ENCODE data around the gene C1orf53. TPM values are rescaled to one million over a fixed set of nuclear protein-coding genes. Genes with fewer than 3 reads are reported as not detected.

C1orf53 gene
- polyA plus RNA-seq, 2 donors = 6.3 to 6.6 TPM

- H3K9me3 ChIP-seq (ENCODE audit: control insufficient read depth in 2 of 2, insufficient read depth in 1 of 2, low read depth in 1 of 2, low read length in 1 of 2) = peaks cover 0 to 5% of the 10 kb centered on the region in 2 donors
- WGBS, 2 donors = 4 to 5% methylated on average over 32 of the region's 32 CpGs
- peaks cover 4 to 61% of the 10 kb centered on the region in 2 donors for H3K27me3 ChIP-seq (ENCODE audit: control insufficient read depth in 1 of 2, insufficient read depth in 2 of 2, low read length in 2 of 2)
- H3K4me3 ChIP-seq (ENCODE audit: low read depth in 1 of 2, low read length in 2 of 2) = peak overlapping the region; percentile 8 to 30
- H3K27ac ChIP-seq (ENCODE audit: low read depth in 2 of 2, low read length in 1 of 2) = no peak overlapping the region
- H3K36me3 ChIP-seq (ENCODE audit: control insufficient read depth in 2 of 2, insufficient read depth in 2 of 2, low read length in 1 of 2) = no peaks in the 10 kb centered on the region
- peaks cover 22 to 32% of the 10 kb centered on the region in 2 donors for H3K4me1 ChIP-seq (ENCODE audit: control insufficient read depth in 2 of 2, insufficient read depth in 2 of 2, low read length in 1 of 2)
These were observed 10.5 kb downstream of the C1orf53 start for GRCh38 chr1:197912739-197913494.

- Histone ChIP-seq H3K27me3 (ENCODE audit: control insufficient read depth in 1 of 2, insufficient read depth in 2 of 2, low read length in 2 of 2) (peaks cover 4 to 67% of the 10 kb centered on the region in 2 donors), H3K4me1 (ENCODE audit: control insufficient read depth in 2 of 2, insufficient read depth in 2 of 2, low read length in 1 of 2) (peaks cover 27 to 35% of the 10 kb centered on the region in 2 donors), H3K4me3 (ENCODE audit: low read depth in 1 of 2, low read length in 2 of 2) (no peak overlapping the region), H3K9me3 (ENCODE audit: control insufficient read depth in 2 of 2, insufficient read depth in 1 of 2, low read depth in 1 of 2, low read length in 1 of 2) (peaks cover 0 to 5% of the 10 kb centered on the region in 2 donors), H3K27ac (ENCODE audit: low read depth in 2 of 2, low read length in 1 of 2) (no peak overlapping the region), H3K36me3 (ENCODE audit: control insufficient read depth in 2 of 2, insufficient read depth in 2 of 2, low read length in 1 of 2) (no peaks in the 10 kb centered on the region)
- 23 to 30% methylated on average over 26 of the region's 26 CpGs for WGBS, 2 donors
These were observed 11.3 kb downstream of the C1orf53 start for GRCh38 chr1:197913495-197914276.

GRCh38 chr1:197914510-197914909 lies 12.1 kb downstream of the C1orf53 start:
- peaks cover 27 to 35% of the 10 kb centered on the region in 2 donors for H3K4me1 ChIP-seq (ENCODE audit: control insufficient read depth in 2 of 2, insufficient read depth in 2 of 2, low read length in 1 of 2)
- WGBS, 2 donors = 22 to 32% methylated on average over 5 of the region's 5 CpGs

GRCh38 chr1:197915260-197915861 lies 12.9 kb downstream of the C1orf53 start:
- Histone ChIP-seq H3K27ac (ENCODE audit: low read depth in 2 of 2, low read length in 1 of 2) (no peak overlapping the region), H3K27me3 (ENCODE audit: control insufficient read depth in 1 of 2, insufficient read depth in 2 of 2, low read length in 2 of 2) (peaks cover 8 to 79% of the 10 kb centered on the region in 2 donors), H3K9me3 (ENCODE audit: control insufficient read depth in 2 of 2, insufficient read depth in 1 of 2, low read depth in 1 of 2, low read length in 1 of 2) (peaks cover 0 to 8% of the 10 kb centered on the region in 2 donors), H3K4me3 (ENCODE audit: low read depth in 1 of 2, low read length in 2 of 2) (no peak overlapping the region), H3K4me1 (ENCODE audit: control insufficient read depth in 2 of 2, insufficient read depth in 2 of 2, low read length in 1 of 2) (peaks cover 27 to 39% of the 10 kb centered on the region in 2 donors), H3K36me3 (ENCODE audit: control insufficient read depth in 2 of 2, insufficient read depth in 2 of 2, low read length in 1 of 2) (no peaks in the 10 kb centered on the region)
- 9% methylated on average over 7 of the region's 7 CpGs for WGBS, 2 donors

More at GRCh38 chr1:197914510-197914909, 12.1 kb downstream of the C1orf53 start:
- Histone ChIP-seq H3K27me3 (ENCODE audit: control insufficient read depth in 1 of 2, insufficient read depth in 2 of 2, low read length in 2 of 2) (peaks cover 8 to 71% of the 10 kb centered on the region in 2 donors), H3K9me3 (ENCODE audit: control insufficient read depth in 2 of 2, insufficient read depth in 1 of 2, low read depth in 1 of 2, low read length in 1 of 2) (peaks cover 0 to 5% of the 10 kb centered on the region in 2 donors), H3K4me3 (ENCODE audit: low read depth in 1 of 2, low read length in 2 of 2) (no peak overlapping the region), H3K27ac (ENCODE audit: low read depth in 2 of 2, low read length in 1 of 2) (no peak overlapping the region), H3K36me3 (ENCODE audit: control insufficient read depth in 2 of 2, insufficient read depth in 2 of 2, low read length in 1 of 2) (no peaks in the 10 kb centered on the region)

GRCh38 chr1:197915862-197916499 lies 13.6 kb downstream of the C1orf53 start:
- peak overlapping the region in 1 of 2 donors; percentile 21 for H3K4me3 ChIP-seq (ENCODE audit: low read depth in 1 of 2, low read length in 2 of 2)
- WGBS, 2 donors = 2% methylated on average over 42 of the region's 42 CpGs
- H3K27me3 ChIP-seq (ENCODE audit: control insufficient read depth in 1 of 2, insufficient read depth in 2 of 2, low read length in 2 of 2) = peaks cover 8 to 79% of the 10 kb centered on the region in 2 donors
- no peak overlapping the region for H3K27ac ChIP-seq (ENCODE audit: low read depth in 2 of 2, low read length in 1 of 2)
- H3K9me3 ChIP-seq (ENCODE audit: control insufficient read depth in 2 of 2, insufficient read depth in 1 of 2, low read depth in 1 of 2, low read length in 1 of 2) = peaks cover 0 to 8% of the 10 kb centered on the region in 2 donors
- peaks cover 23 to 38% of the 10 kb centered on the region in 2 donors for H3K4me1 ChIP-seq (ENCODE audit: control insufficient read depth in 2 of 2, insufficient read depth in 2 of 2, low read length in 1 of 2)
- no peaks in the 10 kb centered on the region for H3K36me3 ChIP-seq (ENCODE audit: control insufficient read depth in 2 of 2, insufficient read depth in 2 of 2, low read length in 1 of 2)

- Histone ChIP-seq H3K4me1 (ENCODE audit: control insufficient read depth in 2 of 2, insufficient read depth in 2 of 2, low read length in 1 of 2) (peaks cover 18 to 33% of the 10 kb centered on the region in 2 donors), H3K27ac (ENCODE audit: low read depth in 2 of 2, low read length in 1 of 2) (no peak overlapping the region), H3K36me3 (ENCODE audit: control insufficient read depth in 2 of 2, insufficient read depth in 2 of 2, low read length in 1 of 2) (no peaks in the 10 kb centered on the region), H3K9me3 (ENCODE audit: control insufficient read depth in 2 of 2, insufficient read depth in 1 of 2, low read depth in 1 of 2, low read length in 1 of 2) (peaks cover 0 to 11% of the 10 kb centered on the region in 2 donors), H3K27me3 (ENCODE audit: control insufficient read depth in 1 of 2, insufficient read depth in 2 of 2, low read length in 2 of 2) (peaks cover 8 to 75% of the 10 kb centered on the region in 2 donors), H3K4me3 (ENCODE audit: low read depth in 1 of 2, low read length in 2 of 2) (no peak overlapping the region)
- WGBS, 2 donors = 10 to 11% methylated on average over 11 of the region's 11 CpGs
These were observed 14.1 kb downstream of the C1orf53 start for GRCh38 chr1:197916500-197916983.

GRCh38 chr1:197917805-197918651 lies 15.6 kb downstream of the C1orf53 start:
- WGBS, 2 donors = 3 to 4% methylated on average over 64 of the region's 64 CpGs
- H3K4me3 ChIP-seq (ENCODE audit: low read depth in 1 of 2, low read length in 2 of 2) = peak overlapping the region; percentile 34 to 43
- H3K27me3 ChIP-seq (ENCODE audit: control insufficient read depth in 1 of 2, insufficient read depth in 2 of 2, low read length in 2 of 2) = peaks cover 8 to 64% of the 10 kb centered on the region in 2 donors
- no peaks in the 10 kb centered on the region for H3K36me3 ChIP-seq (ENCODE audit: control insufficient read depth in 2 of 2, insufficient read depth in 2 of 2, low read length in 1 of 2)
- peaks cover 14 to 22% of the 10 kb centered on the region in 2 donors for H3K4me1 ChIP-seq (ENCODE audit: control insufficient read depth in 2 of 2, insufficient read depth in 2 of 2, low read length in 1 of 2)
- H3K27ac ChIP-seq (ENCODE audit: low read depth in 2 of 2, low read length in 1 of 2) = no peak overlapping the region
- peaks cover 0 to 11% of the 10 kb centered on the region in 2 donors for H3K9me3 ChIP-seq (ENCODE audit: control insufficient read depth in 2 of 2, insufficient read depth in 1 of 2, low read depth in 1 of 2, low read length in 1 of 2)

GRCh38 chr1:197918807-197919345 lies 16.4 kb downstream of the C1orf53 start:
- Histone ChIP-seq H3K27ac (ENCODE audit: low read depth in 2 of 2, low read length in 1 of 2) (no peak overlapping the region), H3K4me3 (ENCODE audit: low read depth in 1 of 2, low read length in 2 of 2) (peak overlapping the region in 1 of 2 donors; percentile 43), H3K36me3 (ENCODE audit: control insufficient read depth in 2 of 2, insufficient read depth in 2 of 2, low read length in 1 of 2) (no peaks in the 10 kb centered on the region), H3K27me3 (ENCODE audit: control insufficient read depth in 1 of 2, insufficient read depth in 2 of 2, low read length in 2 of 2) (peaks cover 8 to 59% of the 10 kb centered on the region in 2 donors), H3K9me3 (ENCODE audit: control insufficient read depth in 2 of 2, insufficient read depth in 1 of 2, low read depth in 1 of 2, low read length in 1 of 2) (peaks cover 0 to 11% of the 10 kb centered on the region in 2 donors), H3K4me1 (ENCODE audit: control insufficient read depth in 2 of 2, insufficient read depth in 2 of 2, low read length in 1 of 2) (peaks cover 13 to 17% of the 10 kb centered on the region in 2 donors)
- WGBS, 2 donors = 12 to 15% methylated on average over 16 of the region's 16 CpGs
